Medulla oblongata (tissue), 1 donor: ENCODE measurements around the gene PURA.
"Not testable (repeated sequence)": the region's sequence is repeated elsewhere in the genome, so short reads cannot be mapped to it uniquely, and the experiment has no call there.

ENCODE experiments used
- DNase-seq: peaks from one replicate; pipeline ENCODE4 v3.0.0-alpha.2; 2015; ENCODE audit errors: extremely low spot score

PURA gene

DNA sequence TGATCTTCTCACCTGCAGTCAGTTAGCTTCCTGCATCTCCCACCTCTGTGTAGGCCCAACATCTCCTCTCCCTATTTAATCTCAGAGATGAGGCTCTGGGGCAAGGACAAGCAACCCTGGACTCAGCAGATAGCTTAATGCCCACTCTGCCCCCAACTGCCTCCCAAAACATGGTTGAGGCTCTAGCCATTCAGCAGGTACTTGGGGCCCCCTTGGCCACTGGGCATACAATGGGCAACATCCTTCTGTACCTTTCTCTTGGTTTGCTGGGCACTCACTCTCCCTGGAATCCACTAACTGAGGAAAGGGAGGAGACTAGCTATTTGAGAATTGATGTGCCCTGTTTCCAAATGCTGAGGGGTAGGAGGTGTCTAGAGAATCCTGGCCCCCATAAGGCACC lies 21.2 kb downstream of the PURA start:
- no peak for DNase-seq

DNA sequence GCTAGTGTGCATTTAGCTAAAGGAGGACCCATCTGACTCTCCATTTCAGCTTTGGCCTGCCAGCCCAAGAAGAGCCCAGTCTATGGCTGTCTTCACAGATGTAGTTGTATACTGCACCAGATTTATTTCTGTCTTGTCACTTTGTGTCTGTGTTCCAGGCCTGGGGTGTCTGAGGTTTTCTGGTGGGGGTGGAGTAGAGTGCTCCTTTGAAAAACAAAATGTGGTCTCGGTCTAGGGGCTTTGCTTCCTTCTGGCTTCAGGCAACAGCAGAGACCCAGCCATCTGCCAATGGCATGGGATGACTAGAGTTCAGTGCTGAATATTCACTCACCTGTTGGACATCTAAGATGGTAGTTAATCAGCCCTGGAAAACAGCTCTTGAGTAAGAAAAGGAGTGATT lies 22.7 kb downstream of the PURA start:
- no peak for DNase-seq

DNA sequence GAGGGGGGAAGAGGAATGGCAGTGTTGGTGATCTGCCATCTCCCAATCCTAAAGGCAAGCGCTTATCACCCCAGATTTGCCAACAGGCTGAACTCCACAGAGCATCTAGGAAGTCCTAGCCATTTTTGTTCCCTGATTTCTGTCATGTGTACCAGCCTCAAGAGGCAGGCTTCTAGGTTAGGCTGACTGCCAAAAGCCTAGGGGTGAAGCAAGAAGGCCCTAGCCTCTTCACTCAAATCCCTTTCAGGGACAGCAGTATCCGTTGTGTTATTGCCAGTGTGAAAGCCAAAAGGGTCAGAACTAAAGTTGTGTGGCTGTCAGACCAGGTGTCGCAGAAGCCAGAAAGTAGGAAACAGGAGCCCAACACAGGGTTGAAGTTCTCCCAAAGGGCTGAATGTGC lies 26.5 kb downstream of the PURA start:
- no peak for DNase-seq

DNA sequence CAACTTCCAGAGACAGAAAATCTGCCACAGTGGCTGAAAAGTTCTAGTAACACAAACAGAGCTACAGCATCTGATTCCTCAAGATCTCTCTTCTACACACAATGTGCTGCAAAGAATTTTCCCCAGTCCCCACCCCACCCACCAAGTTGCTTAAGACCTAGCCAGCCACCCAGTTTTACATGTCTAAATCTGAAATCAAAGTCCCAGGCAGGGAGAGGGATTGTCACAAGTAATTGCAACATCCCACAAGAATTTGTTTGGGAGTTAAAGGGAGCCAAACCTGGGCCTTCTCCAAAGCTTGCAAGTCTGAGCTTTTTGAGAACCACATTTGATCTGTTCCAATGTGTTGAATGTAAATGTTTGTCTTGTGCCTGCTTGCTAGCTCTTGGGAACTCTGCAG lies 27.3 kb downstream of the PURA start:
- DNase-seq: no peak

DNA sequence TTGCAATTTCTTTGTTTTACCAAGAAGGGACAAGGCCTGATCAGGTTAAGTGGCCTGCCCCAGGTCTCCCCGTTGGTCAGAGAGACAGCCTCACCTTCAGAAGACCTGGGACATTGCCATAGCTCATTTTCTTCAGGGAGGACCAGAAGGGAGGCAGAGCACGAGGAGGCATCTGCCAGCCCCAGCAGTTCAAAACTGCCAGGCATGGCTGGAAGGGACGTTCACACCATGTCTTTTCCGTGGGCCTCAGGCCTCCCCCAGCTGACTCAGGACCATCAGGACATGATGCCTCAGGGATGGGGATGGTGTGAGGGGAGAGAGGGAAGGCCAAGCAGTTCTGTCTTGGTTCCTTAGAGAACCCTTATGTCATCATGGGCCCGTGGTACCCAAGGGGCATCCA lies 28.3 kb downstream of the PURA start:
- DNase-seq: no peak

DNA sequence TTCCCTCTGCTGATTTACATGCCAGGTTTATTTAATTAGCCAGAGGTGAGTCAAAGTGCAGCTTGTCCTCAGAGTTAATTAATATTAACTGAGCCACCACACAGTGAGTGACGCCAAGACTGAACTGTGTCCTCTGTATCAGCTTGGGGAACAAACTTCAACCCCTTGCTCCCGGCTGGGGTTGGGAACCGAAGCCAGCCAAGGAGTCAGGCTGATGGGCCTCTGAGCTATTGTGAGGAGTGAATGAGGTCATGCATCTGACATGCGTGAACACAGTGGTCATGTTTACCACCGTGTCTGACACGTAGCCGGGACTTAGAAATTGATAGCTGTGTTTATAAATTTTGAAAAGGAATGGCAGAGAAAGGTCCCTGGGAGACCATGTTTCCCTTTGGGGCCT lies 28.9 kb downstream of the PURA start:
- no peak for DNase-seq

DNA sequence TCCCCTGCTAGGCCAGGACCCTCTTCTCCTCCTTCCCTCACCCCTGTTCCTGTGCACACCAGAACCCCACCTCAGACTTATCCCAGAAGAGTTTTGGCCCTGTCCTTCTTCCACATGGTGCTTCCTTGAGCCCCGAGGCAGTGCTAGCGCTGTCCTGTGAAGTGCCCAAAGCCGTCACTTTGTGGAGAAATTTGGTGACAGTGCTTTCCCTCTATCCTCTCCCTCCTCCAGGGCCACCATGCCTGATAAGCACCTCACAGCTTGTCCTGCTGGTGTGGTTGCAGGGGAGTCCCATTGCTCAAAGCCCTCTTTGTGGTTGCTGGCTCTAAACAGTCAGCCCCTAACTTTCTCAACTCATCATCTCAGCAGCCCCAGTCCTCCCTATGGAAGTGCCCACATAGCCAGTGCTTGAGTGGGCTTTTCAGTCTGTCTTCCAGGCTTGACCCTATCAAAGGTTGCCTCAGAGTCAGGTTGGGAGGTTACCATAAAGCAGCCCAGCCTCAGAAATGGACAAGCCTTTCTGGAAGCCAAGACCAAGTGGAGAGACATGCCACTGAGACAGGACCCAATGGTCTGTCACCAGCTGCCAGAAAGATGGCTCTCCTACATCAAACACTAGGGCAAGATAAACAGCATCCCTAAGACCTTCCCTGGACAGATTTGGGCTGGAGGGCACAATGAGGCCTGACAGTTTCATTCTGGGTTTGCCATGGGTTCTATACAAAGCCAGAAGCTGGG lies 29.8 kb downstream of the PURA start:
- DNase-seq: no peak

DNA sequence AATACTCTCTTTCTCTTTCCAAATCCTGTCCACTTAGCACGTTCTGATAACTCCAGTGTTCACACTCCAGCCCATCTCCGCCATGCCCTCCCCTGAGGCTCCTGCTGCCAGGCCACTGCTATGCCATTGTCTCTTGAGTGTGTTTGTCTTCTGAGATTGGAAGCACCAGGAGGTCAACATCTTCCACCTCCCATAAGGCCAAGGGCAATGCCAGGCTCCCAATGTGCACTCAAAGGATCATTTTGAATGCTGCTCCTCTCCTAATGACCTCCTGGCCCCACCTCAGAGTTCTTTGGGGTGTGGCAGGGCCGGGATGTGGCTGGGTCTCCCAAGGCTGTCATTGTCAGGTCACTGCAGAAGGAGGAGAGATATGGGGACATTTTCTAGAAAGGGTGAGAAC lies 31.3 kb downstream of the PURA start:
- DNase-seq: no peak

DNA sequence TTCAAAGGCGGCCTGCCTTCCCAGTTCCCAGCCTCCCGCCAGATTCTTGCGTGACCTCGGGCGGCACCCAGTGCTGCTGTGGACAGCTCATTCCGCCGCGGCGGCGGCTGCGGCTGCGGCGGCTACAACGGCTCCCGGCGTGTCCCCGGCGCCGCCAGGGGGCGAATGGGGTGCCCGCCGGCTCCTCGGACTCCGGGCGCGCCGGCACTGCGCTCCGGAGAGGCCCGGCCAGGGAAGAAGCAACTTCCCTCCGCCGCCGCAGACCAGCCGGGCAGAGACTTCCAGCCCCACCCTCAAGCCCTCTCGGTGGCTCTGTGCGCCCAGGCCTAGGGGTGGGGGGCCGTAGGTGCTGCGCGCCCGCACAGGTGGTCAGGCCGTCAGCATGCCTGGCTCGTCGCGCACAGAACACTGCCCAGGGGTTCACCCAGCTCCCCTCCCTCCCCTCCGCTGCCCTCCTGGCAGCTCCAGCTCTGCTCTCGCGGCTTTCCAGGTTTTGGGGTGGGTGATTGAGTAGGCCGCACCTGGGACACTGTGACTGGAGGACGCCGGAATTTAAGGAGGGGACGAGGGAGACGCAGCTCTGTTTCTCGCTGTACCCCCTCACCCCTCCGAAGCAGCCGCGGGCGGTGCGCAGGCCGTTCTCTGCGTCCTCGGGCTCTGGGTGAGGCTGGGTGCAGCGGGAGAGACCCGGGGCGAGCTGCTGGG lies 32.1 kb downstream of the PURA start:
- DNase-seq: peak; percentile 66

DNA sequence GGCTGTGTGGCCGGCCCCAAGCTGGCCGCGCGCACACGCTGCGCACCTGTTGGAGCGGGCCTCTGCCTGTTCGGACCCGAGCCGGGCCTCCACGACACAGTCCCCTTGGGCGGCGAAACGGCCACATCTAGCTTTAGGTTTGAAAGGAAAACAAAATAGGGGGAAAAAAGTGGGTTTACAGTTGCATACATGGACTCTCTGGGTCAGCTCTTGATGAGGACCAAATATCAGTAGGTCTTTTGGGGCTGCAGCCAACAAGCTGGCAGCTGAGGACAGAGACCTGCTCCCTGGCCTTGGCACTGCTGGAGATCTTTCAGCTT lies 32.6 kb downstream of the PURA start:
- DNase-seq: no peak

DNA sequence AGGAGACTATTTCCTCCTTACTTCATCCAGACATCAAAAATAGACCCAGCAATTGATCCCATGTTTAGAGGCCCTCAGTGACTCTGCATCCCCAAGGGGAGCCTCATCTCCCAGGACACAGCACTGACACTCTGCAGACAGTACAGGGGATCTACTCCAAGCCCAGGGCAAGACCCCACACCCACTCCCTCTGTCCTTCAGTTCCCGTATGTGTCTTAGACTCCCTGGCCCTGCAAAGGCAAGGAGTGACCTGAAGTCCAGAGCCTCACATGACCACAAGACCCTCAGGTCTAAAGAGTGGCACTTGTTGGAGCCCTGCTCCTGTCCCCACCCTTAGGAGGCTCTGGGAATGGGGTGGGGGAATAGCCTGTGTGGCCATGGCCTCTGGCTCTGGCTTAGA lies 33.6 kb downstream of the PURA start:
- no peak for DNase-seq

DNA sequence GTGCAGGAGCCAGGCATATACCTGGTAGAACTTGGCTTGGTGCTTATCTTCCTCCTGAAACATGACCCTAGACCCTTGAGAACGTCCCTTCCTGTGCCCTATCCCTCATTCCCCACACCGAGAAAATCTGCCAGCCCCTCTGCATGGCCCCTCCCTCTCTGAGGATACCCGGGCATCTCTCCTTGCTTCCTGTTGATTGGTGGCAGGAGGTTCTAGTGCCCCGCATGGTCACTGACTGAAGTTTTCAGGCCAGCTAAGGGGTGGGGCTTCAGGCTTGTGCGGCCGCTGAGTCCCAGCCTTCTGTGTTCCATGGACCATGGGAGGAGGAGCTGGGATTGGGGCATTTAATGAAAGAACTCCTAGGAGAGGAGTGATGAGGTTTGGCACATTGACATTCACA lies 34.6 kb downstream of the PURA start:
- no peak for DNase-seq

DNA sequence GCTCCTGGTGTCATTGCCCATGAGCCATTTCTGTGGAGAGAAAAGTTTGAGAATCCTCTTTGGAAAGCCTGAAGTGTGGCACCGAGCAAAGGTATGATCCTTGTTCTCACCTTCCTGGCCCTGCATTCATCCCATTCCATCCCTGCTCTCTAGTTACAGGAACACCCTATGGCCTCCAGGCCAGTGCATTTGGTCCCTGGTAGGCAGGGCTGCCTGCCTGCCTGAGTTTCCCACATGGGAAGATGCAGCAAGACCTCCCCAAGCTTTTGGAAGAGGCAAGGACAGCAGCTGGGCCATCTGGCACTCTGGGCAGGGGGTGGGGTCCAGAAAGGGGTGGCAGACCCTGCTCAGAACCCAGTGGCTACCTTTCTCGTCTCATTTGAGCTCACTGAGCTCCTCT lies 36.3 kb downstream of the PURA start:
- DNase-seq: no peak

DNA sequence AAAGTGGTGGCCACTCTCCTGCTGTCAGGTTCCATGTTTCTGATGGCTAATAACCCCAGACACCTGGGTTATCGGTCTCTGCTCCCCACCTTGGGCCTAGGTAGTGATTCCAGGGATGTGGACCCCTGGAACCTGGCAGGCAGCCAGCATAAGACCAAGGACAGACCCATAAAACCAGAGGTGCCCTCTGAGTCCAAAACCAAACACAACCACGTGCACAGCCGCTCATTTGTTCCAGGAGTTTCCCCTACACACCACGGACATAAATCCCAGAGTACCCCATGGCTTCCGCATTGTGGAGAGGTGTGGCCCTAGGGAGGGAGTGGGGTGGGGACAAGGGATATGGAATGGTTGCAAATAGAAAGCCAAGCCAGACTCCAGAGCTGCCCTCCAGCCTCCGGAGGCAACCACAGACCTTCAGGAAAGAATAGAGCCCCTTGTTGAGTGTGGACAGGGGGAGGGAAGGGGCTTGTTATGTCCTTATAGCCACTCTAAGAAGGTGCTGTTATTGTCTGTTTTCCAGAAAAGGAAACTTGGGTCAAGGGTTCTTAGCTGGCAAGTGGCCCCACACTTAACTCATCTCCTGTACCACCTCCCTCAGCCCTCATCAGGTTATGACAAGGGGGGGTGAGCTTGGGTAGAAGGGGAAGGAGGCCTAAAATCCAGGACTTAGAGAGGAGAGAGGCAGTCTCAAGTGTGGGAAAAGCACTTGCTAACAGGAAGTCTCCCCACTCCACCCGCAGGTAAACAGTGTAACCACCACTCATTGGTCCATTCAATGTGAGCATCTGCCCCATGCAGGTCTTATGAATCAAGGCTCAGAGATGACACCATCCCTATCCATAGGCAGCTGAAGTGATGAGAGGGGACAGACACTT lies 37.5 kb downstream of the PURA start:
- DNase-seq: no peak

DNA sequence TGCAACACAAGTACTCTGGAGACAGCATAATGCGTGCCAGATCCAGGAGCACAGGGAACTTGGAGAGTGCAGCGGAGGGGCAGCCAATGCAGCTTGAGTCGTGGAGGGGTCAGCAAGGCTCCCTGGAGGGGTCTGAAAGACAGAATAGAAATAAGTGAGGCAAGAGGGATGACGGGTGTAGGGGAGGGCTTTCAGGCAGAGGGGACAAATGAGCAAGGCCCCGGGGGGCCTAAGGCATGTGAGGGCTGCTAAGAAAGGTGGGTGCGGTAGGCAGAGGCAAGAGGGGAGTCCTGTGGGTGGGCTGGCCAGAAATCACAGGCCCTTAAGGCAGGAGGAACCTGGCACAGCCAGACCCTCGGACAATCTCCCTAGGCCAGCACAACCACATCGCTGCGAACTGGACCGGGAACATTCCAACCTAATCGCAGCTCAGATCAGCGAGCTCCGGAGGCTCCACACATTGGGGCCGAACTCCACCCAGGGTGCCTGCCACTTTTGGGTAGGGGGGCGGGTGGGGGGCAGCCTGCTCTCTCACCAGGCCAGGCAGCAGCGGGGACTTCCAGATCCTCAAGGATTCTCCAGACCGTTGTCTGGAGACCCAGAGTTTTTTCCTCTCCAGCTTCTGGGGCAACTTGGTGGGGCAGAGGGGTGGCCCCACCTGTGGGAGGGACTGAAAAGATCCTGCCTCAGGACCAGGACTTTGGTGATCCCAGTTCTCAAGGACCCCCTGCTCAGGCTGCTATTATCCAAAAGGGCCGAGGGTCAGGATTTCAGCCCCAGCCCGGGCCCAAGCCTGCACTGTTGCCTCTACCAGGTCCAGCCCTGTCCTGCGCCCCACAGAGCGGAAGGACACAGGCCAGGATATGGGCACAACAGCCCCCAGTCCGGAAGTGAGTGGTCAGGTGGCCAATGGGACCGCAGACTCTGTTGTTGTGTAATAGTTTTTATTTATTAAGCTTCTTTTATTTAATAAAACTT lies 38.4 kb downstream of the PURA start:
- DNase-seq: no peak

DNA sequence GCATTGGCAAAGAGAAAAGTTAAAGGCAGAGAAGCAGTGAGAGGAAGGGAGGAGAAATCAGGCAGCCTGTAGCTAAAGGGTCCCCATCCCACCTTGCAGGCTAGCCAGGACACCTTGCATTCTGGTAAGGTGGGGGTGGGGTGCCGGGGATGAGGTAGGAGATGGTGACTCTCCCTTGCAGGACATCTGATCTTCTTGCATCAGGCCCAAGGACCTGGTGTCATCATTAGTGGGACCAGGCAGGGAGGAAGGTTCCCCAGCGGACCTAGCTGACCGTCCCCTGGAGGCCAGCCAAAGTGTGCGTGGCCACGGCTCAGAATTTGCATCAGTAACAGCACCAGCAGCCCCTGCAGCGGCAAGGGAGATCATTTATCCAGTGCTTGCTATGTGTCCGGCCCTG lies 39.3 kb downstream of the PURA start:
- DNase-seq: no peak

DNA sequence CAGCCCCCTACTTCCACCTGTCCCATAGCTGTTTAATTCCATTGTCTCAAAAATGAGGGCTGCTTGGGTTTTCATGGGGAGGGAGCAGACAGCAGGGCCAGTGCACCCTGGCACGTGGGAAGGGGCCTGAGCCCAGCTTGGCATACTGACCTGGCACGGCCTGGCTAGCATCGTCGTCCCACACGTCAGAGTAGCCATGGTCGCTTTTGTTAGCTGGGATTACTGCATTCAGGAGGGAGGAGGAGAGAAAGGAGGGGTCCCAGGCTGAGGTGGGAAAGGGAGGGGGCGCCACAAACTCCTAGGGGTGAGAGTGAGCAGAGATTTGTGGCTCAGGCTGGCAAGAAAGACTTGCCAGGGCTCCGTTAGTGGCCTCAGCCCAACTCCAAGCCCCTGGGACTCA lies 40.0 kb downstream of the PURA start:
- DNase-seq: peak; percentile 55

DNA sequence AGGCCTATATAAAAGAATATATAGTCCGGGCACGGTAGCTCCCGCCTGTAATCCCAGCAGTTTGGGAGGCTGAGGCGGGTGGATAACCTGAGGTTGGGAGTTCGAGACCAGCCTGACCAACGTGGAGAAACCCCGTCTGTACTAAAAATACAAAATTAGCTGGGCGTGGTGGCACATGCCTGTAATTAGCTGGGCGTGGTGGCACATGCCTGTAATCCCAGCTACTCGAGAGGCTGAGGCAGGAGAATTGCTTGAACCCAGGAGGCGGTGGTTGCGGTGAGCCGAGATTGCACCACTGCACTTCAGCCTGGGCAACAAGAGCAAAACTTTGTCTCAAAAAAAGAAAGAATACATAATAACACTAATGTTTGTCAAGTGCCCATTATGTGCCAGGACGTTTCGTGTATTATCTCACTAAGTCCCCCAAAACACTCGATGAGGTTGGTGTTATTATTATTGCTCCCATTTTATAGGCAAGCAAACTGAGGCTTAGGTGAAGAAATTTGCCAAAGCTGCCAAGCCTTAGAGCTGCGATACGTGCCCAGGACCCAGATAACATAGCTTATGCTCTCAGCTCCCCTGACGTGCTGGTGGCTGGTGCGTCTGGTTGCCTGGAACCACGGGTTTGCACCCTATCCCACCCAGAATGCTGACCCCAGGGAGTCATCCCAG lies 40.9 kb downstream of the PURA start:
- not testable (repeated sequence) for DNase-seq

DNA sequence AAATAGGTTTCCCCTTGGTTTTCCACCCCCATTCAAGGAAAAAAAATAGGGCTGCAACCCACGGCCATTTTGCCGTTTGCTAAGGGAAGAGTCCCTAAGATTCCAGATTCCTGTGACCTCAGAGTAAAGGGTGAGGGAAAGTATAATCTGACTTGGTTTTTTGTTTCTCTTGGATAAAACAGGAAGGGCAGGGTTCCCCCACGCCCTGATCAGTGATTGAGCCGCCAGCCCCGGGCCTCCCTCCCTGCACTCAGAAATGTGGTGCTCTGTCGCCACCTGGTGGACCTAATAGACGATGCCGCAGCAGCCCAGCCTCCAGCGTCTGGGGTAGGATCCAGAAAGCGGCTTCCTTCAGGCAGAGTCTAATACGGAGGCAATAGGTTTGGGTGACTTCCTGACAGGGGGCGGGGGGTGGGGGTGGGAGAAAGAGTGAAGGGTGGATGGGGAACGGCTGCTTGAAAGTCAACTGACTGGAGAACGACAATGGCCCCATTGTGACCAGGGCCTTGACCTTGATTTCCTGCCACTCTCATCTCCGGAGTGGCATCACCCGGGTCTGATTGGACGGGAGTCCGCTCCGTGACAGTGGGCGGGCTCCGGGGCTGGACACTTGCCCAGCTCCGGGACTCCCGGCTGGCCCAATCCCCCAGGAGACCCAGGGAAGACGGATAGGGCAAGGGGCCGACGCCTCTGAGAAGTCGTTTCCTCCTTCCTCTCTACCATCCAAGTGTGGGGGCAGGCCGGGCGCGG lies 43.3 kb downstream of the PURA start:
- peak; percentile 95 for DNase-seq
